Epithelial cell of esophagus (primary cell): ENCODE results near the gene EIF3L.
A peak's percentile ranks its signal among the peaks of the same experiment; 100 is the strongest.

Source experiments
- DNase-seq: peaks from one replicate; pipeline ENCODE4 v3.0.0; 2010; ENCODE audit warnings: low read depth
- H3K4me3 ChIP-seq: 2 replicates; pipeline ENCODE4 v1.5.1; 2011; ENCODE audit warnings: mild to moderate bottlenecking, low read length, control low read depth
- CTCF ChIP-seq: IDR thresholded peaks from 2 replicates; pipeline ENCODE4 v1.5.1; 2011; ENCODE audit warnings: low read depth, mild to moderate bottlenecking, low read length, control low read depth, inconsistent platforms; ENCODE audit not compliant: insufficient read depth; ENCODE audit errors: missing control alignments

The EIF3L gene

GRCh38 chr22:37907036-37907954 lies 58.1 kb downstream of the EIF3L start:
- no peak for TF ChIP-seq CTCF
- H3K4me3 ChIP-seq: peak overlapping the region; percentile 98
- DNase-seq: peak; percentile 43

GRCh38 chr22:37909766-37910165 lies 60.5 kb downstream of the EIF3L start:
- DNase-seq: no peak
- TF ChIP-seq CTCF: no peak
- peak overlapping the region; percentile 29 for H3K4me3 ChIP-seq

DNA sequence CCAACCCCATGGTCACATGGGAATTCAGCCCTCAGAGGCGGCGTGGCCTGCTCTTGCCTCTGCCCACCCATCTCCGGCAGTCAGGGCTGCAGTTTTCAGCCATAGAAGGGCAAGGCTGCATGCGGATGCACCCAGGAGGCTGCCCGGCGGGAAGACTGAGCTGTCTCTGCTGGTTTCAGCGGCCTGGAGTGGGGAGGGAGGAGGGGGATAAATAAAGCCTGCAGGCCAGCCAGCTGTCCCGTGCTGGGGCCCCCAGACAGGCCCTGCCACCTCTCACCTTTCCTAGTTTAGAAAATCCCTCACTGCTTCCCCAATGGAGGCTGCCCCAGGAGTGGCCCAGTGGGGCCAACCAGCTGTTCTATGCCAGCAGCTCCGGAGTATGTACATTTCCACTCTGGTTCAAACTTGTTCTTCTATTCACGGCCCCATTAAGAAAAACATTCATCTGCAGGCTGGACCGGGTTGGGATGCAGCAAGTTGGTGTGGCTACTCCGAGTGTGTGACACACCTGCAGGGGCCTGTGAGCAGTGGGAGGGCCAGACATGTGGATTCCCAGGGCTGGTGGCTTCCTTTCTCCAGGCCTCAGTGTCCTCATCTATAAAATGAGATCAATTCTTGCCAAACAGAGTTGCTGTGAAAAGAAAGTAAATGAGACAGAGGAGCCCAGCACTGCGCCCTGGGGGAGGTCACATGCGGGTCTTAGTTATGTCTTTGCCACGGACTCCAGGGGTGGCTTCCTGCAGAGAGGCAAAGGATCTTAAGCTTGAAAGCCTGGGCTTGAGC lies 61.9 kb downstream of the EIF3L start:
- no peak for DNase-seq
- peak overlapping the region; percentile 29 for H3K4me3 ChIP-seq
- TF ChIP-seq CTCF: no peak

- no peak for TF ChIP-seq CTCF
- DNase-seq: no peak
- no peak overlapping the region for H3K4me3 ChIP-seq
These were observed 62.5 kb downstream of the EIF3L start for GRCh38 chr22:37911697-37912096.

- no peak overlapping the region for H3K4me3 ChIP-seq
- no peak for TF ChIP-seq CTCF
- DNase-seq: no peak
These were observed 63.0 kb downstream of the EIF3L start for GRCh38 chr22:37912171-37912570.

GRCh38 chr22:37913233-37913721 lies 64.1 kb downstream of the EIF3L start:
- no peak for DNase-seq
- no peak for TF ChIP-seq CTCF
- no peak overlapping the region for H3K4me3 ChIP-seq
